COLO829 (cell line): ENCODE results near the gene KCNK17.

Source experiments
- DNase-seq: peaks from one replicate; pipeline ENCODE4 v3.0.0; 2012; ENCODE audit warnings: low spot score

KCNK17 gene, protein sequence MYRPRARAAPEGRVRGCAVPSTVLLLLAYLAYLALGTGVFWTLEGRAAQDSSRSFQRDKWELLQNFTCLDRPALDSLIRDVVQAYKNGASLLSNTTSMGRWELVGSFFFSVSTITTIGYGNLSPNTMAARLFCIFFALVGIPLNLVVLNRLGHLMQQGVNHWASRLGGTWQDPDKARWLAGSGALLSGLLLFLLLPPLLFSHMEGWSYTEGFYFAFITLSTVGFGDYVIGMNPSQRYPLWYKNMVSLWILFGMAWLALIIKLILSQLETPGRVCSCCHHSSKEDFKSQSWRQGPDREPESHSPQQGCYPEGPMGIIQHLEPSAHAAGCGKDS

DNA sequence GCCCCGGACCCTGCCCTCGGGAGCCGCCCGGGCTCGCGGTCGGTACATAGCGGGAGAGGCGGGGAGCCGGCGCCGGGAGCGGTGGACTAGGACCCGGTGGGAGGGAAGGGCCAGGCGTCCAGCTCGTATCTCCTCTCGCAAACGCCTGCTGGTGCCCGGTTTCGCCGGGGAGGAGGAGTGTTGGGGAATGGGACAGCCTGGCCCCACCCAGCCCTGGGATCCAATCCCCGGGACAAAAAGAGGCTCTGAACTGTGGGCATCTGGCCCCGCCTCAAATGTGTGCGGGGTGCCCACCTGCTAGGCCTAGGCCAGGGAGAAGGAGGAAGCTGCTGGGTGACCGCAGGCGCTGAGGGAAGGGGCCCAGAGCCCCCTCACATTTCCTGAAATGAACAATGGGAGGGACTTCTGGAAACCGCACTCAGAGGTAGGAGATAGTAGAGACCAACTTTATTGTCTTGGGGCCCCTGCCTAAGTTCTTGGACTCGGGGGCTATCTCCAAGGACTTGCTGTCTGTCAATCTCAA is at the start of gene KCNK17:
TSS of gene KCNK17 (minus strand) at position 147 of the 523 bp plus-strand sequence. CDS start at position 48, 99 bp downstream.
- no peak for DNase-seq

DNA sequence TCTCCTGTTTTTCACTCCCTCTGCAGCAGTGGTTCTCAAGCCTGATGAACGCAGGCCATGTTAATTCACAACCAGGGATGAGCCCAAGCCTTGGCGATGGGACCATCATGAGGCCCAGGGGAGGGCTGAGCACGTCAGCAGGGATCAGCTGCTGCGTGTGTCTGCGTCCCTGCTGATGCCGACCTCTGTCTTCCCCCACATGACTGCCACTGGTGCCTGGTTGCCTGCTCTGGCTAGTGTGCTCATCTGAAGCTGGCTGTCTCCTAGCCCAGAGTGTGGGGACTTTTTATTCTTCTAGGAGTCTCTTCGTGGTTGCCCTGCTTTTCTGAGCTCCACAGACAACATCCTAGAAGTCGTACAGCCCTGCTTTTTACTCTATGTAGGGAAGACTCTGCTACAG is 49.1 kb upstream of the KCNK17 start:
- DNase-seq, result no peak

DNA sequence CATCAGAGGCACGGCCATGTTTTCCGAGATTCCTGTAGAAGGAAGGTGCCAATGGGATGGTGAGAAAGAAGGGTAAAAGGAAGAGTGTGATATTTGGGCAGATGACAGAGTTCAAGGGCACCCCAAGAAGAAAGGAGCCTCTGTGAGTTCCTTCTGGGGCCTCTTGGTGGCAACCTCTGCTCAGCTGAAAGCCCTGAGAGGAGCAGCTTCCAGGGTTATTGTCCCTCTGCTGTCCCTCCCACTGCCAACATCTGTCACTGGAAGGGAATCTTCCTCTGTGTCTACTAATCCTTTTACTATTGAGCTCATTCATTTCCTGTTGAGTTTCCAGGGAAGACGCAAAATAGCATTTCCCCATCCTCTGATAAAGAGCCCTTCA is 48.3 kb upstream of the KCNK17 start:
- peak; percentile 66 for DNase-seq

DNA sequence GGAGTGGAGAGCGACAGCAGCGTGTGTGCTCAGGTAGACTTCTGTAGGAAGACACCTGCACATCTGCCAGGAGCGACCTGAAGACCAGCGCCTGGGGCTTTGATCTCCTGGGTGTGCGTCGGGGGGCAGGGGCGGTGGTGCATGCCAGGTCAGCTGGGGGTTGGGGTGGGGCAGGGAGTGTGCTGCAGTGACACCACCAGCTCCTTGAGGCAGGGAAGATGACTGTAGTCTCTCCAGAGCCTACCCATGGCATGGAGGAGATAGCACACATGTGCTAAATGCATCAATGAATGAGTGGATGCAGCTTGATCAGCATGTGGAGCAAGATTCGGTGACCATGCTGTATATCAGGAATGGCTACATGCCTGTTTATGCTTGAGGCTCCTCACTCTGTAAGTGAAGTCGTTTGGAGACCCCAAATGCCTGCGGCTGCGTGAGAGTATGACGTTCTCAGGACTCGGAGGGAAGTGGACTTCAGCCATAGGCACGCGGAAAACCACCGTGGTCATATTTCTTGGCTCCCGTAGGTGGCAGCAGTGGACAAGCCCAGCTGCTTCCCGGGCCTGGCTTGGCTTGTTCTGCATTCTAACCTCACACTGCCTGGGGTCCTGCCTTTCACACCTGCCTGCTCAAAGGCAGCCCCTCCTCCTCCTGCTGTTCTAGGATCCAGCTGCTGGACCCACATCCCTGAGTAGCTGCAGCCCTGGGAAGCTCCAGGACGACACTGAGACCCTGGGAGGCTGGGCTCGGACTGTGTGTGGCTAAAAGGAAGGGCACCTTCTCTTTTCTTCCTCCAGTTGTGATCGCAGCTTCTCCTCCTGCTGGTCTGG is 47.7 kb upstream of the KCNK17 start:
- peak; percentile 90 for DNase-seq

DNA sequence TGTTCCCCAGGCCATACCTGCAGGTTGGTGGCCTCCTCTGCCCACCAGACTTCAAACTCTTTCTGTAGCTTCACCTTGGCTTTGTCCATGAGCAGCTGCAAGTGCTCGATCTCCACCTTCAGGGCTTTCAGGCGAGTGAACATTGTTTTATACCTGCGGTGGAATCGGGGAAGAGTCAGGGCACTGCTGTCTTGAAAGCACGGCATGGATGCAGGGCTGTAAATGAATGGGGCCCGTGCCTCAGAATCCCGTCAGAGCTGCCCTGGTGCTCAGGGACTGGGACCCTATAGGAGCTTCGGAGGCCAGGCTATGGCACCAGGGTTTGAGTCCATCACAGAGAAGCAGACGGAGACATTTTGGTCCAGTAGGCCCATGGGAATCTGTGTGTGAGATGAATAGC is 46.2 kb upstream of the KCNK17 start:
- no peak for DNase-seq

DNA sequence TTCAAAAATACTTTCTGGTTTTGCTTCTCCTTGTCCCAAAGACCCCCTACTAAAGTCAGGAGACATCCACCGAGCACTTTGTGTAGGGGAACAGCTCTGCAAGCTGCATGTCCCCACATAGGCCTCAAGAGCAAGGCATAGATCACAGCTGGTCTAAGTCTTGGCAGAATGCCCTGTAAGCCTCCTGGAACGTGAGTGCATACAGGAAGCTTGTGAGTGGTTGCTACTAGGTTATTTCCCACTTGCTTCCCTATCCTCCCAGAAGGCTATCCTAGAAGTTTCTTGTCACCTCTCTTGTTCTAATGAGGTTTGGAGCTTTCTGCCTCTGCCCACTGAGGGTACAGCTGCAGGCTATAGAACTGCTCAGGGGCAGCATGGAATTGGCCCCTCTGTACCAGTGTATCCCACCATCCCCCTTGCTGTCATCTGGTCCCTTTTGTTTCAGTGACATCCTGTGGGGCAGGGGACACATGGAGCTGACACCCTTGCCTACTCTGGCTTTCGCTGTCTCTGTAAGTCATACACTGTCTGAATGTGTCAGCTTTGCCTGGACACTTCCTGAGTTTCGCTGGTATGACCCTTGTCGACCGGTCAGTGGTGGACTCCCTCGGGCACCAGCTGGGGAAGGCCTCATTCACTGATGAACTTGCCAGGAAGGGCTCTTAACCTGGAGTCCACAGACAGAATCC is 43.9 kb upstream of the KCNK17 start:
- DNase-seq, result no peak

DNA sequence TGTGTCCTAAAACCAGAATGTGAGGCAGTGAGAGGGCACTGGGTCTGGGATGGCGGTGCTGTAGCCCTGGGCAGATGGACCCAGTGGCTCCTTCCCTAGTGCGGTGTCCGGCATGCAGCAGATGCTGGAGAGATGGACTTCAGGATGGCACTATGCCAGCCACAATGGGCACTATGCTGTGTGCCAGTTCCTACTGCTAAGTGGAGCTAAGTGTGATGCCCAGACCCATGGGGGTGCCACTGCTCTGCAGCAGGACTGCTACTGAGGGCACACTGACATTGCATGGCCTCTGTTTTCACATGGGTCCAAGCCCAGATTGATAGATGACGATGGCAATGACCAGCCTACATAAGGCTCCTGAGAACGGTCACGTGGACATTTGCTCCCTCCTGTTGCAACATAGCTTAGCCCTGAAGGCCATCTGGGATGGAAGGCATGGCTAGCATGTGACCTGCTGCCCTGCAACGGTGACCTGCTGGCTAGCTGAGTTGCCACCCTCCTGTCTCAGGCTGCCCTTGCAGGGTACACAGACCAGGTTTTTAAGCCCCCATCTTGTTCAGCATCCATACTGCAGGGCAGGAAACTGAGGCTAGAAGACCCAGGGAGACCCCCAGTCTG is 39.6 kb upstream of the KCNK17 start:
- no peak for DNase-seq

DNA sequence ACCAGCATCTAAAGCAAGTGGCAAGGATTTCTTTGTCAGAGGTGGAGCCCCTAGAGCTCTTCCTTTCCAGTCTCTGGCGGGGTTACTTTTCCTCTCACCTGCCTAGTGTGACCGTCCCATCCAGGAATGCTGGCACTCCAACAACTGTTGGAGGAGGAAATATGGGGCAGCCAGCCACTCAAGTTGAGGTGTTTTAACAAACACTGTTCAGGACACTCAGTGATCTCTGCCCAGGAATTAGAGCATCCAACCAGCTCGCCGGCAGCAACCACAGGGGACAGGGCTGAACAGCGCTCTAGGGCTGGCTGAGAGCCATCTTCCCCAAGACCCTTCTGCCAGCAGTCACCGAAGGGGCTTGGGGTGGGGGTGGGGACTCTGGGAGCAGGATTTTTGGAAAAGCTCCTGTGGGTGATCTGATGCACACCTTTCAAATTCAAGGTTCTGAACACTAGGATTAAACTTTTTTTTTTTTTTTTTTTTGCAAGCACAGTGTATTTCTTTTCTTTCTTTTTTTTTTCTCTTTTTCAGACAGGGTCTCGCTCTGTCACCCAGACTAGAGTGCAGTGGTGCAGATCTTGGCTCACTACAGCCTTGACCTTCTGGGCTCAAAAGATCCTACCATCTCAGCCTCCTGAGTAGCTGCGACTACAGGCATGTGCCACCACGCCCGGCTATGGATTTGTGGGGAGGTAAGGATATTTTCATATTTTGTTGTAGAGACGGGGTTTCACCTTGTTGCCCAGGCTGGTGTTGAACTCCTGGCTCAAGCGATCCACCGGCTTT is 36.7 kb upstream of the KCNK17 start:
- no peak for DNase-seq

DNA sequence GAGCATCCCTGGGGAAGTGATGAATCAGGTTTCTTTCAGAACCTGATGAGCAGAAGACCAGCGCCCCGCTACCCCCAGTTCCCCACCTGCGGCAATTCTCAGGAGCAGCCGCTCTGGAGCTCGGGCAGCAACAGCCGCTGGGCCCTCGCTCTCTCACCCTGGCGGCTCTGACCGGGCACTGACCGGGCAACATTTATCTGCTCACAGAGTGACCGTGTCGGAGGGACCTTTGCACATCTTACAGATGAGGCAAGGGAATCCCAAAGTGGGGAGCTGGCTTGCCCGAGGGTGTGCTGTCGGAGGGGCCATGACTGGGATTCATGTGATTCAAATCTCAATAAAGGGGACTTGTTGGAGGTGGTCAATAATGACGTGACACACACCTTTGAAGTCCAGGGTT is 34.5 kb upstream of the KCNK17 start:
- no peak for DNase-seq

DNA sequence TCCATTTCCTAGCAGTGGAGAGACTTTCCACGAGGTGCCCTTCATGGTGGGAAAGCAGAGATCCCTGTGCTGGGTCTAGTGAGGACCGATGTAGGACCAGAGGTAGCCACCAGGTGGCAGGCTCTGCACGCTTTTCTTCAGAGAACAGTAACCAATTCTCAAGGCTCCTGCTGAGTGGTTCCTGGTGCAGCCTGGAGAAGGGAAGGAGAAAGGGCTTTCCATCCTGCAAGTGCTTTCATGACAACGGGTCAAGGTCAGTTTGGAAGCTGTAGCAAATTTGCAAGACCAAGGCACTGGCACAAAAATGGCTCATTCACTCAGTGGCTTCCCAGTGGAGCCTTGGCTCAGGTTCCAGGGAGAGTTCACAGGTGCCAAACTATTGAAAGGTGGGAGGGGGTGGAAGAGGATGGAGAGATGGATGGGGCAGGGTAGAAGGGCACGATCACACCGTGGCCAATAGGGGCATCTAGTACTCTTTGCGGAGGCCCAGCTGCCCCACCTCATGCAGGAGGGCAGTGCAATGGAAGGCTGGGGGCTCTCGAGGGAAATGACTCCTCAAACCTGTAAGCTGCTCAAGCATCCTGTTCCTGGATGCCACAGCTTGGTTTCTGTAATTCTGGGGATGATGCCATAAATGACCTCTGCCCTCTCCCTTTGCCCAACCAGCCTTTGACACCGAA is 33.8 kb upstream of the KCNK17 start:
- peak; percentile 97 for DNase-seq

DNA sequence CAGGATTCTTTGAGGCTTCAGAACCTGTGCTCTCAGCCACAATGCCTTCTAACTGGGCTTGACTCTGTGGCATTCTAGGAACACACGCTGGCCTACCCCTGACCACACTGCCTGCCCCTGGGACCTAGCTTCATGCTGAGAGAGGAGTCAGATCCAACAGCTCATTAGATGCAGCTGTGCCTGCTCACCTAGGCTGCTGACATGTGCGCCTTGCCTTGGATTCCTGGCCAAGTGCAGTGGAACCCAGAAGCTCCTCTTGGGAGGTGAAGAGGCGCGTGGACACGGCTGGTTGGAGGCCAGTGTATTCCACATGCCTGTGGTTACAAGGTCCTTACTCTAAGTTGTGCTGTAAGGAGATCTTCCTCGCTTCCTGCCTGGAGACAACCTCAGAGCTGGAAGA is 33.0 kb upstream of the KCNK17 start:
- no peak for DNase-seq

DNA sequence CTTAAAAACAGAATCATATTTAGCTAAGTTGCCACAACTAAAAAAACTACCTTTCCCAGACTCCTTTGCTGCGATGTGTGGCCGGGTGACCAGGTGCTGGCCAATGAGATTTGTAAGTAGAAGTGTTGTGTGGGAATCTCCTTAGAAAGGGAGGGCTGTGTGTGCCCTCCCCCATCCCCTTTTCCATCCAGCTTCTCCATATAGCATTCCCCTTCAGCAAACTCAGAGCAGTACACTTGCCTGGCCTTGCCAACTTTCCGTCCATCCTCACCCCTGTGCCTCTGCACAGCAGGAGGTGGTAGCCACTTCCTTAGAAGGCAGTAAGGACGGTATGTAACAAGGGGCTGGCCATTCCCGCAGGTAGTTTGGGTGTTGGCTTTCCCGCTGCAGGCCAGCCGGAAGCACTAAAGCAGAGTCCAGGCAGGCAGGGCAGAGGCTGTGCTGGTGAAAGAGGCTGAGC is 30.6 kb upstream of the KCNK17 start:
- DNase-seq, result peak; percentile 35

DNA sequence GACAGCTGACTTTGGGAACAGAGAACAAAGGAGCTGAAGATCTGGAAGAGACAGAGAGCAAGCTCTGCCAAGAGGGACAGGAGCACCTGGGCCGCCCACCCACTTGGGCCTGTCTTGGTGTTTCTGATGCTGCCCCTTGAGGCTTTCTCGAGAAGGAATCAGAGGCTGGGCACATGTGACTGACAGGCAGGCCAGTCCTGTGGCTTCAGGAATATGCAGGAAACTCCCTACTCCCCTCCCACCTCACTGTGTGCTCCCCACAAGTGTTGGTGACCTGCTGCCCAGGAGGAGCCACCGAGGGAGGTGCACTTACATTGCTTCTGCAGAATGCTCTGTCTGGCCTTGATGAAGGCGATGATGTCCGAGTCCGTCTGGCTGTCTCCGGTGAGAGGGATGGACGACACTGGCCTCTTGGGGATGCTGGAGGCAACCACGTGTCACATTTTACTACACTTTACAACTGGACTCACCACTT is 29.2 kb upstream of the KCNK17 start:
- DNase-seq, result no peak

DNA sequence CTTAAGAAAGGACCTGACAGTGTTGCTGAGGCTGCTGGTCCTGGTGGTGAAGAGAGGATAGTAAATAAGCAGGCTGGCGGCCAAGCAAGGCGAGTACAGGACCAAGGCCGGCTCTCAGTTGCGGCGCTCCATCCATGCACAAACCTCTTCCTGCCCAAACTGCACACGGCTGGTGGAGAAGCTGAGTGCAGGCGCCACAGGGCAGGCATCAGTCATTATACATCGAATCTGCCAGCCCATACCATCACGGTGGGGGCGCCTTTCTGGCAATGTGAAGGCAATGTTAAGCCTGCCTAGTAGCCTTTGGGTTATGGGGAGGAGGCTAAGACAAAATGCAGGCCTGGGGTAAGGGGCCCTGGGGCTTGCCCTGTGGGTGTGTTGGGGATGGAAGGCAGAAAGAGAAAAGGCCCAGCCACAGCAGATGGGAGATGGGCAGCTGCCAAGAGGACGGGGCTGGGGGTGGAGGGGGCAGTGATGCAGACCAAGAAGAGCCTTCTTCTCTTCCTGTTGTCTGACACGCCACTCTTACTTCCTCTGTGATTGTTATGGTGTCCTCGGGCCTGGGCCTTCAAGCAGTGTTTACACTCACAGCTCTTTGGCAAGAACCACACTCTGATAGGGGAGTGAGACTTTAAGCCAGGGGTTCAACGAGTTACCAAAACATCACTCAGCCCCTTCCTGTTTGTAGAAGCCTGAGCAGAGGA is 28.6 kb upstream of the KCNK17 start:
- DNase-seq, result no peak

DNA sequence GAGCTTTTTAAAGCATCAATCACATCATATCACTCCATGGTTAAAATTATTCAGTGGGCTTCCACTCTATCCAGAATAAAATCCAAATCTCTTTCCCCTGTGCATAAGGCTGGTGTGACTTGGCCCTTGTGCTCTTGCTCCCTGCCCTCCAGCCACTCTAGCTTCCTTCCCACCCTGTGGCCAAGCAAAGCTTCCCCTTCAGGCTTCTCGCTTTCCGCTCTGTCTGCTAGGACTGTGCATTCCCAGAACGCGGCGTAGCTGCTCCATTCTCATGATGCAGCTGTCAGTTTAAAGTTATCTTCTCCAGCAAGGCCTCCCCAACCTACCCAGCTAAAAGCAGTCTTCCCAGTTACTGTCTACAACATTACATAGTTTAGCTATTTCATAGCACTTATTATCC is 27.7 kb upstream of the KCNK17 start:
- no peak for DNase-seq

DNA sequence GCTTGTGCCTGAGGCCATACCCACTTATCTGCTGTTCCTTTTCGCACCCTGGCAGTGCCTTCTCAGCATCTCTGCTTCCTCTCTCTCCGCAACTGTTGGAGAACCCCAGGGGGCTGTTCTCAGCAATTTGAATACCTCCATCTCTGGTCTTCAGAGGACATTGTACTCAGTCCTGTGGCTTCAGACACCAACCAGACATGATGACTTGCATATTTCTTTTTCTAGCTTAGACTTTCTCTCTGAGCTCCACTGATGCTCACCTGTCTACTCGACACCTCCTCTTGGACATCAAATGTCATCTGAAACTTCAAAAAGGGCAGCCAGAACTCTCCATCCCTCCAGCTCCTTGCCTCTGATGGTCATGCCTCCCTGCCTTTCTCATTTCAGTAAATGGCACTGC is 27.1 kb upstream of the KCNK17 start:
- no peak for DNase-seq

DNA sequence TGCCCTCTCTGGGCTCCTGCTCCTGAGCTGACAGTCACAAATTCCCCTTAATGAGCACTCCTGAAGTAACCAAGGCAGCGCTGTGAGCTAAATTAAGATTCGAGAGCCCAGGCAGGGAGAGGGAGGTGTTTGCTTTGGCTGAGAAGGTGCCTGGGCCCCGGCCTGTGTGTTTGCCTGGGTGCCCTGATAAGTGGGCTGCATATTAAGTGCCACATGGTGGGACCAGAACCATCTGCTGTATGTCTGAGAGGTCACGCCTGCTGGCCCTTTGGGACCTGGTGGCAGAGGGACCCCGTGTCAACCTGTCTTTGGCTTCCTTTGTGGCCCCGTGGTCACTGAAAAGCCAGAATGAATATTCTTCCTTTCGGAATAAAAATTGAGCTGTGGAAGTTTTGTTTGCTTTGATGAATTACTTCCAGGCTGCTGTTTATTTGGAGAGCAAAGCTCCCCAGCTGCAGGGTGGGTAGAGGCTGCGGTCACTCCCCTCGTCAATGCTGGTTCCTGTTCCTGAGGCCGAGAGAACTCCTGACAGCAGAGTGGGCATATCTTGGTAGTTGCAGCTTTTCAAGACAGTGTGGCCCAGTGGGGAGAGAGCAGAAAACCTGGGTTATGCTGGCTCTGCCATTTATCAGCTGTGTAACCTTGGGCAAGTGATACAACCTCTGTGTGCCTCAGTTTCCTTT is 25.8 kb upstream of the KCNK17 start:
- DNase-seq, result no peak

DNA sequence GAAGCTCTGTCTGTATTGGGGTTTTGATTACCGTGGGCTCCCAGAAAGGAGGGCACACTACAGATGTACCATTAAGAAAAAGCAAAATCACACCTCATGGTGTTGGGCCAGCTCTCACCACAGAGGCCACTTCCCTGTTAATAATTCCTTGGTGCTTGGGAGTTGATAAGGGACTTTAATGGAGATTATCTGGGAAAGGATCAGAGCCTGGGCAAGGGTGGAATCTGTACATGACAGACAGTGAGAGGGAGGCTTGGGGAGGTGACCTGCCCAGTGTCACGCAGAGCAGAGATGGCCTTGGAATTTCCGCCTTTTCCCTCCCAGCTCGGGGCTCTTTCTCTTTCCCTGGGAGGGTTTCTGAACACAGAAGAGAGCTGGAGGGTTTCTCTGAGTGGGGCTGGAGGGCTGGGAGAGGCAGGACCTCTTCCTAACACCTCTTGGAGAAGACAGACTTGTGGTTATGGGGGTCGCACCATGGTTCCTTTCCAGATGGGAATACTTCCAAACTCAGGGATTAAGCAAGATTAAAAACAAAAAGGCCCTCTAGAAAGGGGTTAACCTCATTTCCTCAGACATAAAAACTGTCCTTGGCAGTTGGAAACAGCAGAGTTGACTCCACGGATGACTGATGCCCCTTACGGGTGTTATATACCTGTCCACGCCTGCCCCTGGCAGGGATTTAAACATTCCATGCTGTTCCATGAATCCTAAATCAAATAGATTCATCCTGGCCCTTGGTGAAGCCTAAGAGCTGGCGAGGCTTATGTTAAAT is 25.1 kb upstream of the KCNK17 start:
- DNase-seq, result no peak

DNA sequence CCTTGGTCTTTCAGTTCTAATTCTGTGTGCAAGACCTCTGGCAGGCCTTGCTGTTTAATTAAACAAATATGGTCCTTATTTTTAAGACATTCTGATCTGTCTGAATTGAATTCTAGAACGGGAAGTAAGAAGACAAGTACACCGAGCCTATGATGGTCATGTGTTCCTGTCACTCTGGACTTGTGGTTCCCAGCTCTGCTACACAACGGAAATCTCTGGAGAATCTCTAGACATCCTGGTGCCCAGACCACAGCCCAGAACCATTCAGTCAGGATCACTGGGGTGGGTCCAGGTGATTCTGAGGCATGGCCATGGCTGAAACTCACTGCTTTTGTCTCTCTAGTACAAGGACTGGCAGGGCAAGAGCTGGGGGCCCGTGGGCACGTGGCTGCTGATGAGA is 24.2 kb upstream of the KCNK17 start:
- no peak for DNase-seq
